ENCODE data around the gene EYS.

DNA sequence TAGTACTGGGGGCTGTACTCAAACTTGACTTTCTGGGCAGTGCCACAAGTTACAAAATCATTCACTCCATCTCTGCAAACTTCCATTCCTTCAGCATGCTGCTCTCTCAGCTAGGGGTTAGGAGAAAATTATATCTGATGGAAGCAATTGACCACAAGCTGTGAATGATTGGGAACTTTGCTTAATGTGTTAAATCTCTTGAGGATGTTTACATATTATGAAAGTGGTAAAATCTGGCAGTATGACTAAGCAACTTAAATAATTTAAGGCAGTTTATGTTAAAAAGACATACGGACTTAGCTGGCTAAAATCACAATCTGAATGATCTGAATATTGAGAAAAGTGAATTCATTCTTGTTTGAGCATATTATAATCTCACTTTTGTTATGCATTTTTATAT is 1656.4 kb downstream of the EYS start:
- TF ChIP-seq PHF20 (IDR thresholded peaks at IDR 0.05; ENCODE audit: partially characterized antibody), result no peak
- TF ChIP-seq, protein P1, sequence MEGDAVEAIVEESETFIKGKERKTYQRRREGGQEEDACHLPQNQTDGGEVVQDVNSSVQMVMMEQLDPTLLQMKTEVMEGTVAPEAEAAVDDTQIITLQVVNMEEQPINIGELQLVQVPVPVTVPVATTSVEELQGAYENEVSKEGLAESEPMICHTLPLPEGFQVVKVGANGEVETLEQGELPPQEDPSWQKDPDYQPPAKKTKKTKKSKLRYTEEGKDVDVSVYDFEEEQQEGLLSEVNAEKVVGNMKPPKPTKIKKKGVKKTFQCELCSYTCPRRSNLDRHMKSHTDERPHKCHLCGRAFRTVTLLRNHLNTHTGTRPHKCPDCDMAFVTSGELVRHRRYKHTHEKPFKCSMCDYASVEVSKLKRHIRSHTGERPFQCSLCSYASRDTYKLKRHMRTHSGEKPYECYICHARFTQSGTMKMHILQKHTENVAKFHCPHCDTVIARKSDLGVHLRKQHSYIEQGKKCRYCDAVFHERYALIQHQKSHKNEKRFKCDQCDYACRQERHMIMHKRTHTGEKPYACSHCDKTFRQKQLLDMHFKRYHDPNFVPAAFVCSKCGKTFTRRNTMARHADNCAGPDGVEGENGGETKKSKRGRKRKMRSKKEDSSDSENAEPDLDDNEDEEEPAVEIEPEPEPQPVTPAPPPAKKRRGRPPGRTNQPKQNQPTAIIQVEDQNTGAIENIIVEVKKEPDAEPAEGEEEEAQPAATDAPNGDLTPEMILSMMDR (IDR thresholded peaks at IDR 0.05 in 2 of 3, conservative IDR thresholded peaks at IDR 0.05 in 1 of 3; ENCODE audit: insufficient read depth in 2 of 3, low read depth in 1 of 3, low read length in 3 of 3), result no peak
- TF ChIP-seq, protein P2, sequence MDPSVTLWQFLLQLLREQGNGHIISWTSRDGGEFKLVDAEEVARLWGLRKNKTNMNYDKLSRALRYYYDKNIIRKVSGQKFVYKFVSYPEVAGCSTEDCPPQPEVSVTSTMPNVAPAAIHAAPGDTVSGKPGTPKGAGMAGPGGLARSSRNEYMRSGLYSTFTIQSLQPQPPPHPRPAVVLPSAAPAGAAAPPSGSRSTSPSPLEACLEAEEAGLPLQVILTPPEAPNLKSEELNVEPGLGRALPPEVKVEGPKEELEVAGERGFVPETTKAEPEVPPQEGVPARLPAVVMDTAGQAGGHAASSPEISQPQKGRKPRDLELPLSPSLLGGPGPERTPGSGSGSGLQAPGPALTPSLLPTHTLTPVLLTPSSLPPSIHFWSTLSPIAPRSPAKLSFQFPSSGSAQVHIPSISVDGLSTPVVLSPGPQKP (CRISPR knock-in tag; IDR thresholded peaks at IDR 0.05), result no peak
- TF ChIP-seq JUN (IDR thresholded peaks at IDR 0.05; ENCODE audit: borderline replicate concordance, low read depth, low read length), result no peak
- no peak for TF ChIP-seq JUN (CRISPR knock-in tag; IDR thresholded peaks at IDR 0.05; ENCODE audit: borderline replicate concordance)
- TF ChIP-seq, protein P3, sequence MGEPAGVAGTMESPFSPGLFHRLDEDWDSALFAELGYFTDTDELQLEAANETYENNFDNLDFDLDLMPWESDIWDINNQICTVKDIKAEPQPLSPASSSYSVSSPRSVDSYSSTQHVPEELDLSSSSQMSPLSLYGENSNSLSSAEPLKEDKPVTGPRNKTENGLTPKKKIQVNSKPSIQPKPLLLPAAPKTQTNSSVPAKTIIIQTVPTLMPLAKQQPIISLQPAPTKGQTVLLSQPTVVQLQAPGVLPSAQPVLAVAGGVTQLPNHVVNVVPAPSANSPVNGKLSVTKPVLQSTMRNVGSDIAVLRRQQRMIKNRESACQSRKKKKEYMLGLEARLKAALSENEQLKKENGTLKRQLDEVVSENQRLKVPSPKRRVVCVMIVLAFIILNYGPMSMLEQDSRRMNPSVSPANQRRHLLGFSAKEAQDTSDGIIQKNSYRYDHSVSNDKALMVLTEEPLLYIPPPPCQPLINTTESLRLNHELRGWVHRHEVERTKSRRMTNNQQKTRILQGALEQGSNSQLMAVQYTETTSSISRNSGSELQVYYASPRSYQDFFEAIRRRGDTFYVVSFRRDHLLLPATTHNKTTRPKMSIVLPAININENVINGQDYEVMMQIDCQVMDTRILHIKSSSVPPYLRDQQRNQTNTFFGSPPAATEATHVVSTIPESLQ (CRISPR knock-in tag; IDR thresholded peaks at IDR 0.05), result no peak
